Fibroblast of lung (primary cell): ENCODE measurements around the gene GABARAPL2. TPM values are rescaled to one million over a fixed set of nuclear protein-coding genes. Genes with fewer than 3 reads are reported as not detected.

Experiments used
- DNase-seq, 2 donors: peaks; one replicate each; pipeline versions ENCODE4 v3.0.0 to v3.0.0-alpha.2; 2010; ENCODE audit warnings: low read depth in 2 of 2
- H2AFZ ChIP-seq: 2 replicates; pipeline ENCODE4 v1.5.1; 2012; ENCODE audit warnings: low read length, control low read depth, inconsistent platforms
- H3K27ac ChIP-seq: 2 replicates; pipeline ENCODE4 v1.5.1; 2011; ENCODE audit warnings: low read length, control low read depth; ENCODE audit not compliant: insufficient read depth
- H3K27me3 ChIP-seq: 2 replicates; pipeline ENCODE4 v1.5.1; 2011; ENCODE audit warnings: mild to moderate bottlenecking, low read length; ENCODE audit not compliant: control insufficient read depth, insufficient read depth
- H3K36me3 ChIP-seq: 2 replicates; pipeline ENCODE4 v1.5.1; 2011; ENCODE audit warnings: low read length; ENCODE audit not compliant: control insufficient read depth, insufficient read depth
- H3K4me1 ChIP-seq: 2 replicates; pipeline ENCODE4 v1.5.1; 2011; ENCODE audit warnings: low read length; ENCODE audit not compliant: control insufficient read depth, insufficient read depth; ENCODE audit errors: extremely low read depth
- H3K4me2 ChIP-seq: 2 replicates; pipeline ENCODE4 v1.5.1; 2011; ENCODE audit warnings: low read length, control low read depth; ENCODE audit not compliant: insufficient read depth; ENCODE audit errors: extremely low read depth
- H3K4me3 ChIP-seq, 4 experiments: fragments of 200-600 bp in 1 of 4; sonication (generic) in 1 of 4; replicated peaks in 1 of 4; 2 replicates each; pipeline ENCODE4 v1.5.1; 2011 to 2016; ENCODE audit warnings: low read length in 4 of 4, low read depth in 3 of 4, mild to moderate bottlenecking in 3 of 4, control low read depth in 2 of 4, inconsistent platforms in 1 of 4, mixed read lengths in 1 of 4; ENCODE audit not compliant: insufficient read depth in 1 of 4; ENCODE audit errors: control extremely low read depth in 1 of 4
- H3K79me2 ChIP-seq: 2 replicates; pipeline ENCODE4 v1.5.1; 2012; ENCODE audit warnings: mild to moderate bottlenecking, low read length, inconsistent platforms; ENCODE audit not compliant: control insufficient read depth, insufficient read depth
- H3K9ac ChIP-seq: 2 replicates; pipeline ENCODE4 v1.5.1; 2011; ENCODE audit warnings: mild to moderate bottlenecking, low read length, control low read depth; ENCODE audit not compliant: insufficient read depth
- H3K9me3 ChIP-seq: 2 replicates; pipeline ENCODE4 v1.5.1; 2012; ENCODE audit warnings: low read depth, low read length; ENCODE audit not compliant: control insufficient read depth, insufficient read depth
- H4K20me1 ChIP-seq: 2 replicates; pipeline ENCODE4 v1.5.1; 2011; ENCODE audit warnings: low read length; ENCODE audit not compliant: control insufficient read depth, insufficient read depth; ENCODE audit errors: extremely low read depth
- EZH2 ChIP-seq: IDR thresholded peaks from 2 replicates; pipeline ENCODE4 v1.5.1; 2012; ENCODE audit warnings: low read length, control low read depth, mild to moderate bottlenecking; ENCODE audit errors: missing control alignments
- polyA plus RNA-seq, 2 donors: library from polyadenylated mRNA; depleted of rRNA in 1 of 2; stranded (reverse) in 1 of 2; unstranded in 1 of 2; fragments of >200 nt; gene quantifications; 2 replicates each; pipeline ENCODE4 v1.2.1, GENCODE V29; 2011 to 2012; ENCODE audit warnings: missing spikeins in 1 of 2
- total RNA-seq: library from RNA; depleted of rRNA; stranded (reverse); fragments of >200 nt; gene quantifications from 2 replicates; pipeline ENCODE4 v1.2.1, GENCODE V29; 2014
- TF ChIP-seq, protein P1 (sequence below), 2 donors: IDR thresholded peaks in 1 of 2; conservative IDR thresholded peaks in 1 of 2; 1 replicate in 1 of 2; 2 replicates in 1 of 2; pipeline ENCODE4 v1.5.1; 2011 to 2012; ENCODE audit warnings: low read length in 2 of 2, control low read depth in 1 of 2, inconsistent platforms in 1 of 2, low read depth in 1 of 2, mild to moderate bottlenecking in 1 of 2

Gene GABARAPL2
- total and polyA plus RNA-seq, 2 donors (not counting 1 experiment from before 2014, with no cell fraction given): 37.3 to 159 TPM

- no peak overlapping the region for H3K27ac ChIP-seq
- no peak overlapping the region for H3K4me3 ChIP-seq
- no peaks in the 10 kb centered on the region for H3K9me3 ChIP-seq
- H3K9ac ChIP-seq: no peak overlapping the region
- TF ChIP-seq, protein P1, sequence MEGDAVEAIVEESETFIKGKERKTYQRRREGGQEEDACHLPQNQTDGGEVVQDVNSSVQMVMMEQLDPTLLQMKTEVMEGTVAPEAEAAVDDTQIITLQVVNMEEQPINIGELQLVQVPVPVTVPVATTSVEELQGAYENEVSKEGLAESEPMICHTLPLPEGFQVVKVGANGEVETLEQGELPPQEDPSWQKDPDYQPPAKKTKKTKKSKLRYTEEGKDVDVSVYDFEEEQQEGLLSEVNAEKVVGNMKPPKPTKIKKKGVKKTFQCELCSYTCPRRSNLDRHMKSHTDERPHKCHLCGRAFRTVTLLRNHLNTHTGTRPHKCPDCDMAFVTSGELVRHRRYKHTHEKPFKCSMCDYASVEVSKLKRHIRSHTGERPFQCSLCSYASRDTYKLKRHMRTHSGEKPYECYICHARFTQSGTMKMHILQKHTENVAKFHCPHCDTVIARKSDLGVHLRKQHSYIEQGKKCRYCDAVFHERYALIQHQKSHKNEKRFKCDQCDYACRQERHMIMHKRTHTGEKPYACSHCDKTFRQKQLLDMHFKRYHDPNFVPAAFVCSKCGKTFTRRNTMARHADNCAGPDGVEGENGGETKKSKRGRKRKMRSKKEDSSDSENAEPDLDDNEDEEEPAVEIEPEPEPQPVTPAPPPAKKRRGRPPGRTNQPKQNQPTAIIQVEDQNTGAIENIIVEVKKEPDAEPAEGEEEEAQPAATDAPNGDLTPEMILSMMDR (conservative IDR thresholded peaks at IDR 0.05 in 1 of 2, IDR thresholded peaks at IDR 0.05 in 1 of 2; ENCODE audit: low read depth in 1 of 2, low read length in 2 of 2): no peak
- TF ChIP-seq EZH2: no peak
- H3K36me3 ChIP-seq: peaks cover 18% of the 10 kb centered on the region
- no peak for DNase-seq
- peaks cover 2% of the 10 kb centered on the region for H3K79me2 ChIP-seq
- H3K4me2 ChIP-seq: no peak overlapping the region
- no peaks in the 10 kb centered on the region for H4K20me1 ChIP-seq
- no peaks in the 10 kb centered on the region for H3K4me1 ChIP-seq
- H2AFZ ChIP-seq: no peak overlapping the region
- H3K27me3 ChIP-seq: no peaks in the 10 kb centered on the region
These were observed 7.8 kb downstream of the GABARAPL2 start for GRCh38 chr16:75573955-75574354.

DNA sequence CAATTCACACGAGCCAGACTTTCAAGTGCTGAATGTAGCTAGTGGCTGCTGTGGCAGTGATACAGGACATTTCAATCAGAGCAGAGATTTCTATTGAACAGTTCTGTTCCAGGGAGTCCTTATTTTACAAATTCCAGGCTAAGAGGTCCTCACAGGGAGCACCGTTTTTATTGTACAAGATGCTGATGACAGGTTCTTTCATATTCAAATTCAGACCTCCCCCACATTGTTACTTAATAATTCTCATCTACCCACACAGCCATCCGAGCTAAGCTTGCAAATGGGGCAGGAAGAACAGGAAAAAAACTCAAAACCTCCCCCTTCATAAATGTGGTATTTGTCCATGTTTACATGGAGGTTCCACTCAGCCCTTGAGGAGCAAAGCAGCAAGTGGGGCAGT, 9.8 kb downstream of the GABARAPL2 start:
- no peak overlapping the region for H3K9ac ChIP-seq
- no peaks in the 10 kb centered on the region for H3K9me3 ChIP-seq
- H3K4me3 ChIP-seq: no peak overlapping the region
- H3K79me2 ChIP-seq: peaks cover 2% of the 10 kb centered on the region
- no peaks in the 10 kb centered on the region for H4K20me1 ChIP-seq
- H3K27me3 ChIP-seq: no peaks in the 10 kb centered on the region
- DNase-seq: no peak
- H3K4me1 ChIP-seq: no peaks in the 10 kb centered on the region
- H3K27ac ChIP-seq: no peak overlapping the region
- H3K4me2 ChIP-seq: no peak overlapping the region
- TF ChIP-seq EZH2: no peak
- TF ChIP-seq, protein P1 (conservative IDR thresholded peaks at IDR 0.05 in 1 of 2, IDR thresholded peaks at IDR 0.05 in 1 of 2; ENCODE audit: low read depth in 1 of 2, low read length in 2 of 2): no peak
- no peak overlapping the region for H2AFZ ChIP-seq
- H3K36me3 ChIP-seq: peaks cover 15% of the 10 kb centered on the region

- Histone ChIP-seq H3K4me2 (no peak overlapping the region), H4K20me1 (no peaks in the 10 kb centered on the region), H3K27ac (no peak overlapping the region), H3K9me3 (no peaks in the 10 kb centered on the region), H3K9ac (no peak overlapping the region), H2AFZ (no peak overlapping the region), H3K4me3 (no peak overlapping the region), H3K79me2 (peaks cover 2% of the 10 kb centered on the region), H3K4me1 (no peaks in the 10 kb centered on the region), H3K36me3 (peaks cover 15% of the 10 kb centered on the region), H3K27me3 (no peaks in the 10 kb centered on the region)
- no peak for DNase-seq
- TF ChIP-seq, protein P1 (conservative IDR thresholded peaks at IDR 0.05 in 1 of 2, IDR thresholded peaks at IDR 0.05 in 1 of 2; ENCODE audit: low read depth in 1 of 2, low read length in 2 of 2): no peak
- no peak for TF ChIP-seq EZH2
These were observed 10.2 kb downstream of the GABARAPL2 start for GRCh38 chr16:75576384-75576811.
